Stimulated activated CD4-positive, alpha-beta T cell treated with anti-CD3 and anti-CD28 coated beads, Interleukin-15, amount 100 ng/mL, for 24 hours (primary cell): ENCODE results near the gene CCL1.

ENCODE experiments used
- DNase-seq: peaks from one replicate; pipeline ENCODE4 v3.0.0-alpha.2; 2020

CCL1 gene

GRCh38 chr17:34382621-34383124 is 19.6 kb upstream of the CCL1 start:
- peak; percentile 69 for DNase-seq

DNA sequence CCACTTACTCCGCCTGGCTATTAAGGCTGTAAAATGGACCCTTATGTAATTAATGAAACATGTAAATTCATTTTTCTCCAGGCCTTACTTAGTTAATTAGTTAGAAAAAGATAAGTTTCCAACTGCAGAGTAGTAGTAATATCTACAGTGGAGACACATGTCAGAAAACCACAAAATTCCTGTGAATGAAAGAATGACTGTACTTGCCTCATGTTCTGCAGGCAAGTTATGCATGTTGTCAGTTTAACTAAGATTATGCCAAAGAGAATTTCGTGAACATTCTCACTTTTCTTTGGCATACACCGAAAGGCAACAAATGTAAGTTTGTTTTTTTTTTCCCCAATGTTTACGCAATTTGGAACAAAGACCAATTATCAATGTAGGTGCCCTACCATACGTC is 16.8 kb upstream of the CCL1 start:
- DNase-seq = no peak

GRCh38 chr17:34378664-34379101 is 15.7 kb upstream of the CCL1 start:
- peak; percentile 48 for DNase-seq

DNA sequence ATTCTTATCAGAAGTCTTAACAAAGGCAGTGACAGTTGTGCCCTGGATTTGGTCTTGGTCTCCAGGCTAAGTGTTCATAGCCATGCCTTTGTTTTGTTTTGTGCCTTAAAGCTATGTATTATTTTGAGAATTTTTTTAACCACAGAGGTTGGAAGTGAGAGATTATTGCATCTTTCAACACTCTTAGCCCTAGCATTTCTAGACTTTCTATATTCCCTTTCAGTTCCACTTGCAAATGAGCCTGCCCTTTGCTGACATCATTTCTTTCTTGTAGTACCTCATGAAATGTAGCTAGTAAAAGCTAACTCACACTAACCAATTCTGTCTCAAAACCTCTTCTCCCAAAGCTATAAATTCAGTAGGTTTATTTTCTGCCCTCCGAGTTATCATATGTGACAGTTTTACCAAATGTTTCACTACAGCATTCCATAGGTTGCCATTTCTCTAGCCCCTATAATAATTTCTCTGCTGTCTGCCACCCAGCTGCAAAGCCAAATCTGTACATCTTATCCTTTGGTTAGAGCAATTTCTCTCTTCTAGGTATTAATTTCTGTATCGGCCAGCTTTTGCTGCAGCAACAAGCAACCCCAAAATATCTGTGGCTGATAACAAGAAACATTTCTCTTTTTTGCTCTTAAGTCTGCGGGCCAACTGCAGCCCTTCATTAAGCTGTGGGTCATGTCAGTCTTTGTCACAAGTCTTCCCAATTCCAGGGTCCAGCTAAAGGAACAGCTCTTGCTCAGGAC is 14.2 kb upstream of the CCL1 start:
- DNase-seq = no peak

DNA sequence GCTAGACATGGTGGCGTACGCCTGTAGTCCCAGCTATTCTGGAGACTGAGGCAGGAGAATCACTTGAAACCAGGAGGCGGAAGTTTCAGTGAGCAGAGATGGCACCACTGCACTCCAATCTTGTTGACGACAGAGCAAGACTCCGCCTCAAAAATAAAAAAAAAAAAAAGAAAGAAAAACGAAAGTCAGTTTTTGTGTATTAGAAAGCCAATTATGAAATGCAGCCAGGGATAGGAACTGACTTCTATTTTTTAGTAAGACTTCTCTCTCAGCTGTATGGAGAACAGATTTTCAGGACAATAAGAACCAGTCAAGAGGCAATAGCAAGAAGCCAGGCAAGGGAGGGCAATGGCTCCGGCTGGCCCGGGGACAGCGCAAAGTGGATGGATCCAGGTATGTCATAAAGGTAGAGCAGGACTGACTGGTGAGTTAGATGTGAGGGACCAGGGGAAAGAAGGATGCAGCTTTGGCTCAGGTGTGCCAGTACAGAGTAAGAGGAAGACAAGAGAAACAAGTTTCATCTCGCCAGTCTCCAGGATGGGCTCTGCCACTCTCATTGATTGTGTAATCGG is 12.5 kb upstream of the CCL1 start:
- DNase-seq = no peak

- DNase-seq = no peak
These were observed 11.4 kb upstream of the CCL1 start for GRCh38 chr17:34374457-34374856.

DNA sequence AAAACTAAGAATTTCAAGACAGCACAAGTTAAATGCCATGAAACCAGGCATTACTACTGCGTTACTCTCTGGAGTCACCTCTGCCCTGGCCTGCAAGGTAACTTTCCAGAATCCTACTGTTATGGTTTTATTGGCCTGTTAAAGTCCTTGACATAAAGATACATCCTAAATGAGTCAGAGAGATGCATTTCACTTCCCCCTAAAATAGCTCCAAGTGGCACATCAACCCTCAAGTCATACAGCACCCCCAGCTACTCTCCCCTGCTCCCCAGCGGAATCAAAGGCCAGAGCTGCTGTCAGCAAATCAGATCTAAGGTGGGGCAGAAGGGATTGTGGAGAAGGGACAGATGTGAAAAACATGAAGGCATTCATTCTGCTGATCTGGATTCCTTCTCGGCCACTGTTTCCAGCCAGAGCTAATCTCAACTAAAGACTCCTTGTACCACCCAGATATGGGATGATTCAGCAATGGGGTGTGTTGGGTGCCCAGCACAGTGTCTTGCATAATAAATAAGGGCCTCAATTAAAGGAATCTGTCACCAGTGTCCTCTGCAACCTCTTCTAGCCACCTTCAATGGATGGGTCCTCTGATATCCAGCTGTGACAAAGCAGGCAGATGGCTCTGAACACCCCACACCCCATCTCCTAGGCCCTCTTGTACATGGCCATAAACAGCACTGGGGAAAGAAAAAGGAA is 8.5 kb upstream of the CCL1 start:
- no peak for DNase-seq

- DNase-seq = no peak
These were observed 8.0 kb upstream of the CCL1 start for GRCh38 chr17:34370997-34371395.

GRCh38 chr17:34370376-34370996 is 7.5 kb upstream of the CCL1 start:
- no peak for DNase-seq

DNA sequence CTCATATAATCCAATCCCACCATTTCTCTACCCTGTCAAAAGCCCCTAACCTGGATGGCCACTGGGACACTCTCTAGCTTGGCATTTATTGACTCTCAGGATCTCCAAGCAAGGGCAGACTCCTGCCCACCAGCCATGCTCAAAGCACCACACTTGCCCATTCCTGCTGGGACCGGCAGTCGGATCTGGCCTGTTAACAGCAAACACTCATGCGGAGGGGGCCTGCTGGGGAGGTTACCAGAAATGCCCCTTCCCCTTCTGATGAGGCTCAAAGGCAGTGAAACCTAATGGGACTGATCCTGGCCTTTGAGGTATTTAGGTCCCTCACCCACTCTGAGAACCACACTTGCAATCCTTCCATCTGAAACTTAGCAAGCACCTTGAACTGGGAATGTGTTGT is 6.5 kb upstream of the CCL1 start:
- DNase-seq = no peak

GRCh38 chr17:34368946-34369500 is 6.0 kb upstream of the CCL1 start:
- no peak for DNase-seq

DNA sequence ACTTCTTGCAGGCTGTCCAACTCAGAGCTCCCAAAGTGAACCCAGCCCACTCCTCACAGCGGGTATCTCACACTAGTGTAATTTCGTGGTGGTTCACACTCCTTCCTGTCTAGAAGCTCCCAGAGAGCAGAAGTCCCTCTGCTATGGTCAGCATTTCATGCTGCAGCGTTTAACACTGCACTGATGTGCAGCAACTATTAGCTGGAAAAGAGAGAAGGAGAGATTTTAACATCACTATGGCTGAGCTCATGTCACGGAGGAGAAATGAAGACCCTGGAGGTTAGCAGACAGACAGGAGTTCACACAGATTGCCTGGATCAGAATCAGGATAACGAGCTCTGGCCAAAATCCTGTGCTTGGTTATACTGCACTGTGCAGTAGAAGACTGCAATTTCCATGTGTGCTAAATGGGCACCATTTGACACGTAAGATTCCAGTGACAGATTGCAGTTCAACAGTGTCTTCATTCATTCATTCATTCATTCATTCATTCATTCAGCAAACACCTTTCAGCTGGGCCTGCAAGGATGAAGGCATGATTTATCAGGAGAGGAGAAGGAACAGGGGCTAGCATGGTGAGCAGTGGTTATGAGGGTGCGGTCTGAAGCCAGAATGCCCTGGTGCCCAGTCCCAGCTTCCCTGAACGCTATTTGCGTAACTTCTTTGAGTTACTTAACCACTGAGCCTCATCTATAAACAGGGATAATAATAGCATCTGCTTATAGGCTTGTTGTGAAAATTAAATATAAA is 5.3 kb upstream of the CCL1 start:
- DNase-seq = no peak

GRCh38 chr17:34367486-34368195 is 4.6 kb upstream of the CCL1 start:
- no peak for DNase-seq

- no peak for DNase-seq
These were observed 3.6 kb upstream of the CCL1 start for GRCh38 chr17:34366529-34367107.

DNA sequence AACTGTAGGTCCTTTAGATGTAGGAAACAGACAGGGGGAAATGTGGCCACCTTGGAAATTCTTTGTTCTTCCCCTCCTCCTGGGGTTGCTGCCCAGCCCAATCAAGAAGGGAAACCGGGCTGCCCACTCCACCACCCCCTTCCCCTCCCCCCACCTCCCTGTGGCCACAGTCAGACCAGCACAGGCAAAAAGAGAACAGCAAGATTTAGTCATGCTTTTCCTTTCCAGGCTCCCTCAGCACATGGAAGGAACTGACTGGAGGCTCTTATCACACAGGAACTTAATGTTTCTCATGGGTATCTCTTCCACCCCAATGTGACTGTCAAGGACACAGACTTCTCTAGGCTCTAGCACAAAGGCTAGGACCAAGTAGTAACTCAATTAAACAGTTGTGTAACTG is 3.0 kb upstream of the CCL1 start:
- DNase-seq = no peak

- no peak for DNase-seq
These were observed 2.3 kb upstream of the CCL1 start for GRCh38 chr17:34365340-34365739.

DNA sequence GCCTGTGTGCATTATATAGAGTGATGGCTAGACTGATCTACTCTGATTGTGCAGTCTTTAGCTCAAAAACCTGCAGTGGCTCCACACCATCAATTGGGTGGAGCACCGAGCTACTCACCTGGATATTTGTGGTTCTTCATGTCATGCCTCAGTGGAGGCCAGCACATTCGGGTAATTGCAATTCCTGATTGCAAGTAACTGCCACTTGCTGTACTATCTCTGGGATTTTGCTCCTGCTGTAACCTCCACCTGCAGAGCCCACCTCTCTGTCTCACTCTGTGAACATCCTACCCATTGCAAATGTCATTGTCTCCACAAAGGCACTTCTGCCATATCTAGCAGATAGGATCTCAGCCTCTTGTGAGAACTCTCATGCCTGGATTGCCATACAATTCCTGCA is 1.7 kb upstream of the CCL1 start:
- no peak for DNase-seq

DNA sequence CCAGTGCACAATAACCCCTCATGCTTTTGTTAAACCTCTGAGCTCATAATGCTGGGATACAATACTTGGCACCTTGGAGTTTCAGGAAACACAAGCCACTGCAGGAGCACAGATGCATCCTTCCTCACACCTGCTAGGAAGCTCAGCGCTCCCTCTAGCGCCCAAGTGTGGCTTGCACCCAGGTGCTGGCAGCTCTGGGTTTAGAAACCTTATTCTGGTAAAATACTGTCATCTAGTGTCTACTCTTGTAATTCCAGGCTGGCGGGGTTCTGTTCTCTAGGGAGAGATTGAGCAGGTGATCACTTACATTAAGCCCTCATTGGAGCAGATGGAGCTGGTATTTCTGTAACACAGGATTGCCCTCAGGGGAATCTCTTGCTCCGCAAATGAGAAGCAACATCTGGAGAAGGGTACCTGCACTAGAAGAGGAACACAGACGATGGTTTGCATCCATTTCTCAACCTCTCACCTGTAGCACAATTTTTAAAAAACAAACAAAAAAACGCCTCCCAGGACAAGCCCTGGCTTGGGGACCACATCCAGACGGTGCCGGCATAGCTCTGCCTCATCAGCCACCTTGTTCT is 1.5 kb downstream of the CCL1 start:
- peak; percentile 87 for DNase-seq

DNA sequence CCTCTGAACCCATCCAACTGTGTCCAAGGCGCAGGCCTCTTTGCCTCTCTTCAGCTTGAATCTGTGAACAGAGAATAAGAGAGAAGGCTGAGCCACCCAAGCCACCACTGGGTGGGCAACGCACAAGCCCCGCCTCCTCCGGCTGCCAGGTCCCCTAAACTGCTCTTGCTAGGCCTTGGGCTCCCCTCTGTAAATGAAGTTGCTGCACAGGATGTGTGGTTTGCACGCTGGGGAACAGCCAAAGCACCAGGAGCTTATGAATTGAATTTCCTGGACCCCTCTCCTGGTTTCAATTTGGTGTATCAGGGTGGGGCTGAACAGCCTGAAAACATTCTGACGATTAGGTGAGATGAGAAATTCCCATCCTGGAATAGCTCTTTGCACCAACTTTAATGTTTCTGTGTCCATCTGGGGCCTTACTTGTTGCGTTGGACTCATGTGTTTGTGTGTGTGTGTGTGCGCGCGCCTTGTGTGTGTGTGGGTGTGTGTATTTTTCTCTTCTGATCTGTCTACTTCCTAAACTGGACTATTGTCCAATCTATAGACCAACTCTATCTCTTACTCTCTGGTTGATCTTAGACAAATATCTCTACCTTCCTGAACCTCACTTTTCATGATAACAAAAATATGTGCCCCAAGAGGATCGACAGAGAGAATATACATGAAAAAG is 2.3 kb downstream of the CCL1 start:
- no peak for DNase-seq

DNA sequence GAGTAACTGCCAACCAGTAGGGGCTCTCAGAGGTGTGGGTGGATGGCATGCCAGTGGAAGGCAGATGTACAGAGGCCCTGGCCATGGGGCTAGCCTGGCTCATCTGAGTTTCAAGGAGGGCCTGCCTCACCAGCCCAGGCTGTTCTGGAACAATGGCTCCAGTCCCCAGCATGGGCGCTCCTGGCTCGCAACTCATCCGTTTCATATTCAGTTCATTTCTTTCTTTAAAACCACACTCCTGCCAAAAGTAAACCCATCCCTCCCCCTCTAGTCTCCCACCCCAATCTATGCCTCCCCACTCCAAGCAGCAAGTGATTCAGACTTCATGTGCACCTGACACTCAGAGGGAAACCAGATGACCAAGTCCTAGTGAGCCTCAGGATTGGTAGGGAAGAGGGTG is 4.4 kb downstream of the CCL1 start:
- no peak for DNase-seq

GRCh38 chr17:34357398-34357797 is 5.6 kb downstream of the CCL1 start:
- no peak for DNase-seq
